Loucy (cell line): ENCODE results near the gene B4GALT2.

Experiments used
- H2AFZ ChIP-seq: fragments of 200-600 bp; sonication (generic); 2 replicates; pipeline ENCODE4 v1.6.0; 2016; ENCODE audit warnings: antibody characterized with exemption, mild to moderate bottlenecking, low read length, moderate library complexity
- H3F3A ChIP-seq: fragments of 200-600 bp; 2 replicates; pipeline ENCODE4 v1.6.0; 2016; ENCODE audit warnings: antibody characterized with exemption, low read depth, mild to moderate bottlenecking
- H3K27me3 ChIP-seq: fragments of 200-600 bp; sonication (generic); 2 replicates; pipeline ENCODE4 v1.6.1; 2014; ENCODE audit warnings: low read length, mild to moderate bottlenecking; ENCODE audit not compliant: insufficient read depth, poor library complexity, severe bottlenecking
- H3K36me3 ChIP-seq: fragments of 200-600 bp; sonication (generic); 2 replicates; pipeline ENCODE4 v1.6.1; 2016; ENCODE audit warnings: low read length; ENCODE audit not compliant: insufficient read depth
- H3K4me1 ChIP-seq: fragments of 200-600 bp; sonication (generic); 2 replicates; pipeline ENCODE4 v1.5.1; 2014; ENCODE audit warnings: low read length, mild to moderate bottlenecking; ENCODE audit not compliant: insufficient read depth, poor library complexity, severe bottlenecking
- H3K4me2 ChIP-seq: fragments of 200-600 bp; sonication (generic); 2 replicates; pipeline ENCODE4 v1.6.0; 2014; ENCODE audit warnings: antibody characterized with exemption, low read length, low read depth, mild to moderate bottlenecking; ENCODE audit not compliant: poor library complexity, severe bottlenecking
- H3K4me3 ChIP-seq: fragments of 200-600 bp; sonication (generic); 2 replicates; pipeline ENCODE4 v1.5.1; 2014; ENCODE audit warnings: low read length, mild to moderate bottlenecking, mixed read lengths; ENCODE audit not compliant: poor library complexity, severe bottlenecking
- H3K79me2 ChIP-seq: fragments of 200-600 bp; sonication (generic); 2 replicates; pipeline ENCODE4 v1.6.1; 2014; ENCODE audit warnings: low read length; ENCODE audit not compliant: insufficient read depth
- H3K9ac ChIP-seq: fragments of 200-600 bp; sonication (generic); 2 replicates; pipeline ENCODE4 v1.6.0; 2014; ENCODE audit warnings: mild to moderate bottlenecking, low read depth, low read length, moderate library complexity; ENCODE audit not compliant: poor library complexity, severe bottlenecking
- H3K9me2 ChIP-seq: fragments of 200-600 bp; sonication (generic); replicated peaks from 2 replicates; pipeline ENCODE4 v1.6.1; 2016; ENCODE audit warnings: low read depth, low read length, mixed read lengths
- H3K9me3 ChIP-seq: fragments of 200-600 bp; sonication (generic); 2 replicates; pipeline ENCODE4 v1.6.1; 2014; ENCODE audit warnings: mild to moderate bottlenecking, antibody characterized with exemption, low read length, low read depth; ENCODE audit not compliant: insufficient read depth
- H4K20me1 ChIP-seq: fragments of 200-600 bp; sonication (generic); 2 replicates; pipeline ENCODE4 v1.6.0; 2014; ENCODE audit warnings: antibody characterized with exemption, low read length, mild to moderate bottlenecking; ENCODE audit not compliant: insufficient read depth, poor library complexity, severe bottlenecking
- EZH2phosphoT487 ChIP-seq: fragments of 200-600 bp; IDR thresholded peaks from 2 replicates; pipeline ENCODE4 v1.6.1; 2018; ENCODE audit warnings: antibody characterized with exemption, mild to moderate bottlenecking, moderate library complexity, borderline replicate concordance
- TF ChIP-seq, protein P1 (sequence below): fragments of 200-600 bp; sonication (generic); conservative IDR thresholded peaks from 2 replicates; pipeline ENCODE4 v1.5.1; 2014; ENCODE audit warnings: mild to moderate bottlenecking, antibody characterized with exemption, low read length

B4GALT2 gene

DNA sequence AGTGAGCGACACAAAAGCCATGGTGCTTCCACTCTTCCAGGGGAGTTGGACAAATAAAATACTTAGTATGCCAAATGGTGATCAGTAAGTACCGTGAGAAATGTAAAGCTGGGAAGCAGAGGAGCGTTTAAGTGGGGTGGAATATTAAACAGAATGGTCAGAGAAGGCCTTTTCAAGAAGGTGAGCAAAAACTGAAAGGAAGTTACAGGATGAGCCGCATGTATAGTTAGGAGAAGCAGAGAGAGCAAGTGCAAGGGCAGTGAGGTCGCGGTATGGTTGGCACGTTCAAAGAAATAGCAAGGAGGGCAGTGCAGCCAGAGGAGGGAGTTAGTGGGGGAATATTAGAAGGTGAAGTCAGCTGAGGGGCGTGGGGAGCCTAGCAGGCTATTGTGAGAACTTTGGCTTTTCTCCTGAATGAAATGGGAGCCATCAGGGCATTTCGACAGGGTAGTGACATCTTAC lies 5.0 kb upstream of the B4GALT2 start:
- Histone ChIP-seq H3K4me3 (peak overlapping the region; percentile 91), H2AFZ (peak overlapping the region; percentile 94), H3K4me2 (peak overlapping the region; percentile 93), H3K27me3 (no peaks in the 10 kb centered on the region), H3F3A (no peaks in the 10 kb centered on the region; the same call in 1 of the 2 replicates), H4K20me1 (peaks cover 36% of the 10 kb centered on the region), H3K36me3 (no peaks in the 10 kb centered on the region), H3K9ac (peak overlapping the region; percentile 90), H3K79me2 (peaks cover 53% of the 10 kb centered on the region), H3K9me2 (no peaks in the 10 kb centered on the region), H3K9me3 (no peaks in the 10 kb centered on the region), H3K4me1 (peaks cover 47% of the 10 kb centered on the region)
- TF ChIP-seq, protein P1, sequence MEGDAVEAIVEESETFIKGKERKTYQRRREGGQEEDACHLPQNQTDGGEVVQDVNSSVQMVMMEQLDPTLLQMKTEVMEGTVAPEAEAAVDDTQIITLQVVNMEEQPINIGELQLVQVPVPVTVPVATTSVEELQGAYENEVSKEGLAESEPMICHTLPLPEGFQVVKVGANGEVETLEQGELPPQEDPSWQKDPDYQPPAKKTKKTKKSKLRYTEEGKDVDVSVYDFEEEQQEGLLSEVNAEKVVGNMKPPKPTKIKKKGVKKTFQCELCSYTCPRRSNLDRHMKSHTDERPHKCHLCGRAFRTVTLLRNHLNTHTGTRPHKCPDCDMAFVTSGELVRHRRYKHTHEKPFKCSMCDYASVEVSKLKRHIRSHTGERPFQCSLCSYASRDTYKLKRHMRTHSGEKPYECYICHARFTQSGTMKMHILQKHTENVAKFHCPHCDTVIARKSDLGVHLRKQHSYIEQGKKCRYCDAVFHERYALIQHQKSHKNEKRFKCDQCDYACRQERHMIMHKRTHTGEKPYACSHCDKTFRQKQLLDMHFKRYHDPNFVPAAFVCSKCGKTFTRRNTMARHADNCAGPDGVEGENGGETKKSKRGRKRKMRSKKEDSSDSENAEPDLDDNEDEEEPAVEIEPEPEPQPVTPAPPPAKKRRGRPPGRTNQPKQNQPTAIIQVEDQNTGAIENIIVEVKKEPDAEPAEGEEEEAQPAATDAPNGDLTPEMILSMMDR = no peak
- no peak for TF ChIP-seq EZH2phosphoT487

DNA sequence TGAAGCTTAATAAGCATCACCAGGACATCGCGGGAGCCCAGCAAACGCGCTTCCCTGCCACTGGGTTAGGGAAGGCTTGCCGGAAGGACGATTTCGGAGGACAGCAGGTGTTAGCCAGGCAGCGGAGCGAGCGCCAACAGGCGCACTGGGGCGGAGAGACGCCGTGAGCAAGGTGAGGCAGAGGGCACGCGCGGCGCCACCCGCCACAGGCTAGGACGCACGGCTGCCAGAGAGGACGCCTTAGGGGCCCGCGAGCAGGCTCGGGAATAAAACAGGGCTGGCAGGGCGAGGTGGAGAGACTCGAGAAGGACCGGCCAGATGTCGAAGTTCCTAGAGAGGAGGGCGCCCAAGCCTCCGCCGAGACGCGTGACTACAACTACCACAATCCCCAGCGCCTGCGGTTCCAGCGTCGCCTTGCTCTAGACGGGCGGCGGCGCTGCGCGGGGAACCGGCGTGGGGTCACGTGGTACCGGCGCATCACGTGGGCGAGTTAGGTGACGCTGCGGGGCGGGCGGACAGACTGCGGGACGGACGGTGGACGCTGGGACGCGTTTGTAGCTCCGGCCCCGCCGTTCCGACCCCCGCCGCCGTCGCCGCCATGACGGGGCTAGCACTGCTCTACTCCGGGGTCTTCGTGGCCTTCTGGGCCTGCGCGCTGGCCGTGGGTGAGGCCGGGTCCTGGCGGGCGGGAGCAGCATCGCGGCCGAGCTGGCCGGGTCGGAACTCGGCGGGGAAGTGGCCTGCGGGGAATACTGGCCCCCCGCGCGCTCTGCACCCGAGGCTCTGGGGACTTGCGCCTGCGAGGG lies 4.4 kb upstream of the B4GALT2 start, which contains the start of gene ATP6V0B:
Gene ATP6V0B (plus strand): TSS at position 518 of the 806 bp plus-strand sequence. CDS start 81 bp downstream, at position 599.
- no peak for TF ChIP-seq EZH2phosphoT487
- TF ChIP-seq, protein P1 = no peak
- H3K4me2 ChIP-seq = peak within 1 kb of the TSS; percentile 93
- H3K9me3 ChIP-seq = no peaks in the 10 kb centered on the region
- peaks cover 53% of the 10 kb centered on the region for H3K79me2 ChIP-seq
- H3F3A ChIP-seq = no peaks in the 10 kb centered on the region; the same call in 1 of the 2 replicates
- H3K36me3 ChIP-seq = no peaks in the 10 kb centered on the region
- peak within 1 kb of the TSS; percentile 90 for H3K9ac ChIP-seq
- no peaks in the 10 kb centered on the region for H3K27me3 ChIP-seq
- no peaks in the 10 kb centered on the region for H3K9me2 ChIP-seq
- peaks cover 50% of the 10 kb centered on the region for H3K4me1 ChIP-seq
- peak within 1 kb of the TSS; percentile 94 for H2AFZ ChIP-seq
- peak within 1 kb of the TSS; percentile 91 for H3K4me3 ChIP-seq
- H4K20me1 ChIP-seq = peaks cover 36% of the 10 kb centered on the region

DNA sequence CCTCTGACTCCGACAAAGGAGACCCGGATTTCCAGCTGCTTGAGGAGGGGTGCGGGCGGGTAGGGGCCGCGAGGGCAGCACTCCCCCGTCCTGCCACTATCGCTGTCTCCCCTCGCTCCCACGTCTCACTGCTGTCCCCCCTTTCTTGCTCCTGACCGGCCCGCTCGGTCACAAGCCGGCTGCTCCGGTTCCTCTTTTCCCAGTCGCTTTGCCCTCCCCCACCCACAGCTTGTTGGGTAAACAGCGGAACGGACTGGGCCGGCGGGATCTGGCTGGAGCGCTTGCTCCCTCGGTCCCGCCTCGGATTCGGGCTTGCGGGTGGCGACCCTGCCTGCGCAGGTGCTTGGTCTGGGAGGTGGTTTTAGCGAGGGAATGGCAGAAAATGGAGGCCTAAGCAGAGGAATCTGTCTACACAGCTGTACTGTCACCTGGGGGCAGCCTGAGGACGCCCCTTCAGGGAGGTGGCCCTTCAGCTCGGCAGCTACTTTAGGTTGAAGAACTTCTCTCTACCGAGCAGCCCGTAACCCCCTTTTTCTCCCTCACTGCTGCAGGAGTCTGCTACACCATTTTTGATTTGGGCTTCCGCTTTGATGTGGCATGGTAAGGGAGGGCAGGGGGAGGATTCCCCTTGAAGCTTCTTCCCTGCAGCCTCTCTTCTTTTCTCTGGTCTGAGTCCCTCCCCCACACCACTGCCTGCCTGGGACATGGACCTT lies 3.6 kb upstream of the B4GALT2 start:
- Histone ChIP-seq H3K9me2 (no peaks in the 10 kb centered on the region), H3K4me3 (peak overlapping the region; percentile 91), H3K9ac (peak overlapping the region; percentile 90), H3K27me3 (no peaks in the 10 kb centered on the region), H3K9me3 (no peaks in the 10 kb centered on the region), H3K36me3 (no peaks in the 10 kb centered on the region), H3K4me1 (peaks cover 57% of the 10 kb centered on the region), H2AFZ (peak overlapping the region; percentile 94), H3K79me2 (peaks cover 49% of the 10 kb centered on the region), H3F3A (no peaks in the 10 kb centered on the region; the same call in 1 of the 2 replicates), H4K20me1 (peaks cover 36% of the 10 kb centered on the region), H3K4me2 (peak overlapping the region; percentile 93)
- TF ChIP-seq EZH2phosphoT487 = no peak
- TF ChIP-seq, protein P1 = no peak
